Kasumi-1 (cell line): ENCODE data around the gene VEGFA.
"Not testable (repeated sequence)": the region's sequence is repeated elsewhere in the genome, so short reads cannot be mapped to it uniquely, and the experiment has no call there.

Experiments
- DNase-seq, 2 experiments: peaks; one replicate each; lab custom pipeline; 2025; lab: John Stamatoyannopoulos, UW

Gene VEGFA

GRCh38 chr6:43803055-43803782 lies 33.2 kb downstream of the VEGFA start:
- no peak for DNase-seq

- no peak for DNase-seq
Measured at GRCh38 chr6:43803783-43804549, 34.0 kb downstream of the VEGFA start.

DNA sequence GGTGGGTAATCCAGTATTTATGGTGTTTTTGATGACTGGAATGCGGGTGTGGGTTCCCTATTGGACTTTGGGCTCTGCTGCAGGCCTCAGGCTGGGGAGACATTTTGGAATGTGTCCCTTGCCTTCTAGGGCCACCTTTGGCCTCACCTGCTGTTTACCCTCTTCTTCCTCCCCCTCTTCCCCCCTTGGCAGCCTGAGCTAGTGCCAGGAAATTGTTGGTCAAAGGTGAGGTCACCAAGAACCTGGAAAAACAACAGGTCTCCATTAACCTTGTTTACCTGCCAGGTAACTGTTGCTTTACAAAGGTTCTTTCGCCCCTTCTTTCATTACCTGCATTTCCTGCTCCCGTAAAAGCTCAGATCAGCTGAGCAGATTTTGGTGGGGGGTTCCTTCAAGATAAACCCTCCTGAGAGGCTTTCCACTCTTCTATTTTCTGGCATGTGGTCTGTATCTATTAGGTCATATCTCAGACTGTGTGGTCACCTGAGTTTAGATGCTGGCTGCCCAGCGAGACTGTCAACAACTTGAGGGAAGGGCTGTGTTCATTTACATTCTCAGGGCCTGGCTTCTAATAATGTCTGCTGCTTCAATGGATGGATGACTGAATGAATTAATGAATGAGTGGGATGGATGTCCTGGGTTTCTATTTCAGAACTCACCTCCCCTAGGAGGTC lies 34.7 kb downstream of the VEGFA start:
- no peak for DNase-seq

DNA sequence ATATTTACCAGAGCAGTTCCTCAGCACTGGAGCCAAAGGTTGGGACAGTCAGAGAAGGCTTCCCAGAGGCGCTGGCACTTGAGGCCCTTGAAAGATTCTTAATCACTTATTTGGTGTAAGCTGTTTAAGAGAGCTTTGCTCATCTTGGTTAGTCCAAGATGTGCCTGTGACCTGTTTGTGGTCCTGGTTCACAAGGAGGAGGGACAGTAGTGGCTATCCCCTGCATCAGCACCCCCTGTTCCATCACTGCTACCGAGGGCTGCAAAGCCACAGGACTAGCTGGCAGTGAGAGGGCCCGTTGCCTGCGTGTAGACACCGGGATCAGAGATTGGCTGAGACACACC lies 35.7 kb downstream of the VEGFA start:
- DNase-seq, result no peak

GRCh38 chr6:43806043-43806757 lies 36.2 kb downstream of the VEGFA start:
- no peak for DNase-seq

- DNase-seq, result no peak
Measured at GRCh38 chr6:43806758-43807227, 36.8 kb downstream of the VEGFA start.

DNA sequence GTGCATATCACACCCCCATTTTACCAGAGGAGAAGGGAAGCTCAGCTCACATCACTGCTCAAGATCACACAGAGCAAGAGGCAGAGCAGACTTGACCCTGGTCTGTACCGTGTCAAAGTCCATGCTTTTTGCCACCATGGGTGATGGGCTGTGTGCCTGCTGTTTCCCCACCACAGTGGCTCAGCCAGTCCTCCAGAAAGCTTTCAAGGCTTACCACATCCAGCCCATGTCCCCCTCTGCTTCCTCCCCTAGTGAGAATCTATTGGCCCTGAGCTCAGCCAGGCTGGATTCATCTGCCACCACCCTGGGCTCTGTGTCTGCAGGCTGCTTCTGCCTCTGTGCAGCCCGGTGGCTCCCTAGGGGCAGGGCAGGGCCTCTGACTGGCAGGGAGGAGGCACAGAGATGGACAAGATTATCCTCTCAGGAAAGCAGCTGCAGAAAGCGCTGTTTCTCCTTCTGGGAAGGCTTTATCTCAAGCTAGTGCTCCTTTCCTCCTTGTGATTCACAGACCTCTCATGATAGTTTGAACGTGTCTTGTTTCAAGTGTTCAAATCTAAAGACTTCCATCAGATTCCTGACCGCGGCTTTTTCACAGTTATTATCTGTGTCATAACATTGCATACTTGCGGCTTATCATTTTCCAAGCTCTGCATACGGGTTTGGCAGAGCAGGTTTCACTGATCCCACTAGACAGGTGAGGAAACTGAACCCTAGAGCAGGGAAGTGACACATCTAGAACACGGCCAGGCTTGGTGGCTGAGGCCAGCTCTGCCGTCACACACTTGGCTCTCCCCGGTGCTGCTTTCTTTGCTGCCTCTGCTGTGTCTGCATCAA lies 37.4 kb downstream of the VEGFA start:
- peak; percentile 66 to 87 for DNase-seq

- DNase-seq, result no peak
Measured at GRCh38 chr6:43808412-43808811, 38.4 kb downstream of the VEGFA start.

DNA sequence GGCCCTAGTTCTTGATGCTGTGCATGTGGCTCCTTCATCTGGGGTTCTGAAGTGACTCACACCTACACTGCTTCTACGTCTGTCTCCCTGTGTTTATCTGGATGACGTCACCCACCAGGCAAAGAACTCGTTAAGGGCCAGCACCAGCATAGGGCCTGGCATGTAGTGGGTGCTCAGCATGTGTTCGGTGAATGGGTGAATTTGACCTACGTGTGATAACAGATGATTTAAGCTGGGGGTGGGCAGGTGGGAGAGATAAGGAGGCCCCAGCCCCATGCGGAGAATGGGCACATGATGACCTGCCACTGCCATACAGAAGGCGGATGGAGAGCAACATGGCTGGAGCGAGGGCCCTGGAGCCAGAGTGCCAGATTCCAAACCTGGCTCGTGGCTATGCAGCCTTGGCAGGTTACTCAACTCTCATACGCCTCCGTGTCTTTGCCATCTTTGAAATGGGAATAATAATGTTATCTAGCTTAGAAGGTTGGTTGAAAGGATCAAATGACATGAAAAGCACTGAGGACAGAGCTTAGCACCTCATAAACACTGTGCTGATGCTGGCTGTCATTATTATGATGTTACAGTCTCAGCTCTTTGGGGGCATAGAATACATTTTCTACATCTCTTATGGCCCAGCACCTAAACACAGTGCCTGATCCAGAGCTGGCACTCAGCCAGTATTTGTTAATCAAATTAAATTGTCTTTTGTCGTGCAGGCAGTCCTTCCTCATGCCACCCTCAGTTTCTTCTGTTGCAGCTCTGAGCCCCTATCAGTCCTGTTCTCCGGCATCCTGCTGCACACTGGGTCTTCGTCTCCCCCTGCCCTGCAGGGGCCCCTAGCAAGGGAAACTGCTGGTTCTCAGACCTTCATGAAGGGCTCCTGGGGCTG lies 39.6 kb downstream of the VEGFA start:
- no peak for DNase-seq

DNA sequence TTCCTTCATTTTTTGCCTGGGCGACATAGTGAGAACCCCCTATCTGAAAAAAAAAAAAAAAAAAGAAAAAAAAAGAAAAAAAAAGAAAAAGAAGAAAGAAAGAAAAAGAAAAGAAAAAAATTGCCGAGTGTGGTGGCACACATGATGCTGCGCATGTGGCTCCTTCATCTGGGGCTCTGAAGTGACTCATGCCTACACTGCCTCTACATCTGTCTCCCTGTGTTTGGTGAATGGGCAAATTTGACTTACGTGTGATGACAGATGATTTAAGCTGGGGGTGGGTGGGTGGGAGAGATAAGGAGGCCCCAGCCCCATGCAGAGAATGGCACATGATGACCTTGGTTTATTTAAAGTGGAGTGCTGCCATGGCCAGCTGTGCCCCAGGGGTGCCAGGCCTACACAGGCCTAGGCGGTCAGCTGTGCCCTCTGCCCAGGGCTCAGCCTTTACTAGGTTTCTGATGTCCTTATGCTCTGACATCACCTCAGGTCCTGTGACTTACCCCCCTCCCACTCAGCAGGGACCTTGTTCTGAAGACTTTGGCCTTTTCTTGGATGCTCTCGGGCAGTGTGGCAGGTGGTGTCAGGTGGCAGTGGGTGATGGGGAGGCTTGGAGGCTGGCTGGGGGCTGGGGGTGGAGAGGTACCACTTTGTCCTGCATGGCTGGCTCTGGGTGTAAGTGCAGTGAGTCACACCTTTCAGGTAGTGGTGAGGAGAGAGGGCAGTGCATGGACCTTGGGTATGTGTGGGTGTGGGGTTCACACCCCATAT lies 41.1 kb downstream of the VEGFA start:
- no peak for DNase-seq

DNA sequence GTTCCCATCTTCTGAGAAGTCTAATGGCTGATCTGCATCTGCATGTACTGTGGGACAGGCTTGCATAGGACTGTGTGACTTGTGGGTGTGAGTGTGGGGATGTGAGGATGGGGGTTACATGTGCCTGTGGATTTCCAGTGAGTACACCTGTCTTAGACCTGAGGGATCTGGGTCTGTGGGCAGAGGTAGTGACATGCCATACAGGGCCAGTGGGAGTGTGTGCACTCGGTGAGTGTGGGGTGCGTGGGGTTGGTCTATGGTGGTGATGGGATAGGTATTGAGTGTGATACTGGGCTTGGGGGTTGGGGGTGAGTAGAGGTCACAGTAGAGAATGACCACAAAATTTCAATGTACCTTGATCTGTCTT lies 41.7 kb downstream of the VEGFA start:
- no peak for DNase-seq

DNA sequence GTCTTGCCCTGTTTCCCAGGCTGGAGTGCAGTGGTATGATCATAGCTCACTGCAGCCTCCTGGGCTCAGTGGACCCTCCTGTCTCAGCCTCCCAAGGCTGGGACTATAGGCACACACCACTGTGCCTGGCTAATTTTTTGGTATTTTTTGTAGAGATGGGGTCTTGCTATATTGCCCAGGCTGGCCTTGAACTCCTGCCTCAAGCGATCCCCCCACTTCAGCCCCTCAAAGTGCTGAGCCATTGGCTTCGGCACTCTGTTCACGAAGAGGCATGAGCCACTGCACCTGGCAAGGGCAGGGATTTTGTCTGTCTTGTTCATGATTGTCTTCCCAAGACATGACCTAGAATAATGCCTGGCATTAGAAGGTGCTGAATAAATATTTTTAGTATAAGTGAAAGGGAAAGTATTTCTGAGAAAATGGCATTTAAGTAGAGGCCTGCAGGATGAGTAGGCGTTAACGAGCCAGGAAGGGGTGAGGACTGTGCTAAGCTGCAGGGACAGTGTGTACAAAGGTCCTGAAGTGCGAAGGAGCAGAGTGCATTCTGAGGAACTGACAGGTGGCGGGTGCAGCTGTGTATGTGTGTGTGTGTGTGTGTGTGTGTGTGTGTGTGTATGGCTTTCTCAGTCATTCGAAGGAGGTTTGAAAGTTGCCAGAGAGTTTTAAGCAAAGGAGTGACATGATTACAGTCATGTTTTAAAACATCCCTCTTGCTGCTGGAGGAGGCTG lies 43.0 kb downstream of the VEGFA start:
- peak in 1 of 2 experiments; percentile 35 for DNase-seq

GRCh38 chr6:43814111-43814510 lies 44.1 kb downstream of the VEGFA start:
- DNase-seq, result no peak

- DNase-seq, result no peak
Measured at GRCh38 chr6:43814865-43815264, 44.9 kb downstream of the VEGFA start.

GRCh38 chr6:43817192-43817591 lies 47.2 kb downstream of the VEGFA start:
- peak; percentile 64 to 67 for DNase-seq

DNA sequence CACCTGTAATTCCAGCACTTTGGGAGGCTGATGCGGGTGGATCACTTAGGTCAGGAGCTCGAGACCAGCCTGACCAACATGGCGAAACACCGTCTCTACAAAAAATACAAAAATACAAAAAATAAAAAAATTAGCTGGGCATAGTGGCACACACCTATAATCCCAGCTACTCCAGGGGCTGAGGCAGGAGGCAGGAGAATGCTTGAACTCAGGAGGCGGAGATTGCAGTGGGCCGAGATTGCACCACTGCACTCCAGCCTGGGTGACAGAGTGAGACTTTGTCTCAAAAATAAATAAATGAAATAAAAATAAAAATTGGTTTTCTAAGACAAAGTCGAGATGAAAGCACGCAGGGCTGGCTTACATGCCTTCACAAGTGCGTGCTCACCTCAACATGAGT lies 49.0 kb downstream of the VEGFA start:
- not testable (repeated sequence) for DNase-seq

GRCh38 chr6:43819958-43820357 lies 49.9 kb downstream of the VEGFA start:
- DNase-seq, result no peak

DNA sequence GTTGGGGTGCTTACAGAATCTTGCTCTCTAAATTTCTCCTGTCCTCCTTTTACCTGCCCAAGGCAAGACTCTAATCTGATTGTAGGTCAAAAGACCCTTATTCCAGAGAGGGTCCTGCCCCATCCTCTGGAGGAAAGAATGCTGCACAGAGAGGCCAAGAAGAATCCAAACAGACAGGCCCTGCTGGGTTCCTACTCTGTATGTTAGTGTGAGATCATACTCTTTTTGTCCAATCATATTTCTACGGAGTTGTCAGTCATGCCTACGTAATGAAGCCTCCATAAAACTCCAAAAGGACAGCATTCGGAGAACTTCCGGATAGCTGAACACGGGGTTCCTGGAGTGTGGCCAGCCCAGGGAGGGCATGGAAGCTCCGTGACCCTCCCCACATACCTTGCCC lies 50.5 kb downstream of the VEGFA start:
- DNase-seq, result no peak
